ENCODE measurements around the gene OXGR1.

OXGR1 gene

DNA sequence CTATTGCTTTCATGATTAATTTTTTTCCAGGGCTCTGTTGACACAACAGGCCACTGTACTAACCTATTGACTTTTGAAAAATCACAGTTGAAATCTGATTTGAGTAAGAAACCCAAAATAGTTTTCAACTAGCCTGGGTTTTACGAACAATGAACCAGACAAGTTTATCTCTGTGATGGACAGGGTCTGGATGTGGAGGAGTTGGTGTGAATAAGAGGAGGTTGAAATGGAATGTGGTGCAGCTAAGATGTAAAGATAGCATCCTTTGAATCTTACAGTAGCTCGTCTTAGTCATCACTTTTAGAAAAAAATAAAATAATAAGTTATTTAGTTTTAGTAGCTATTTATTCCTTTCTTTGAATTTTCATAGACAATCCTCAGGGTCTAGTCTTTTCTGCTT, 8.3 kb upstream of the OXGR1 start:
- no peak for TF ChIP-seq CTCF (IDR thresholded peaks at IDR 0.05)

GRCh38 chr13:97001636-97002035, 7.4 kb upstream of the OXGR1 start:
- TF ChIP-seq CTCF (IDR thresholded peaks at IDR 0.05) = no peak

- no peak for TF ChIP-seq CTCF (IDR thresholded peaks at IDR 0.05)
These were observed 6.1 kb upstream of the OXGR1 start for GRCh38 chr13:97000295-97000925.

DNA sequence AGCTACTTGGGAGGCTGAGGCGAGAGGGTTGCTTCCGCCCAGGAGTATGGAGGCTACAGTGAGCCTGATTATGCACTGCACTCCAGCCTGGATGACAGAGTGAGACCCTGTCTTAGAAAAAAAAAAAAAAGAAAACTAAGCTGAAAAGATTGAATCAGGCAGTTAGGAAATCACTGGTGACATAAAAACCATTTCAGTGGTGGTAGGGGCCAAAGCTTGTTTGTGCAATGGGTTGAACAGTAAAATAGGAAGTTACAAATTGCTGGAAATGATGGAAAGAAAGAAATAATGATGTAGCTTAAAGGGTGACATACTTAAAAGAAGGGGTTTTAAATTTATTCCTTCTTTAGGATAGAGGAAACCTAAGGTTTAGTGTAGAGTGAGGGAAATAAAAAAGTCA, 4.8 kb upstream of the OXGR1 start:
- no peak for TF ChIP-seq CTCF (IDR thresholded peaks at IDR 0.05)

GRCh38 chr13:96998051-96998450, 3.8 kb upstream of the OXGR1 start:
- TF ChIP-seq CTCF (IDR thresholded peaks at IDR 0.05) = no peak

GRCh38 chr13:96996886-96997285, 2.6 kb upstream of the OXGR1 start:
- TF ChIP-seq CTCF (IDR thresholded peaks at IDR 0.05) = no peak

DNA sequence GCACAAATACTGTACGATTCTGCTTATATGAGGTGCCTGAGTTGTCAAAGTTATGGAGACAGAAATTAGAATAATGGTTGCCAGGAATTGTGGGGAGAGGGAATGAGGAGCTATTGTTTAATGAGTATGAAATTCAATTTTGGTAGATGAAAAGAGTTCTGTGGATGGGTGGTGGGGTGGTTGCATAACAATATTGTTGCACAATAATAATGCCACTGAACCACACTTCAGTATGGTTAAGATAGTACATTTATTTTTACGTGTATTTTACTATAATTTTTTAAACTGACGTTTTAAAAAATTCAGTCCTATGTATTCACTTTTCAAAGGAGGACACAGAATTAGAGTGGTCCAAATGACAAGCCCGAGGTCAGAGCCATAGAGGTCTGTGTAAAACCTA, 1.8 kb upstream of the OXGR1 start:
- TF ChIP-seq CTCF (IDR thresholded peaks at IDR 0.05) = no peak

- TF ChIP-seq CTCF (IDR thresholded peaks at IDR 0.05) = no peak
These were observed 575 bp upstream of the OXGR1 start for GRCh38 chr13:96994858-96995243.

All from LNCAP (cell line).